Glutamatergic neuron (in vitro differentiated cells): ENCODE results near the gene SORT1. TPM values are rescaled to one million over a fixed set of nuclear protein-coding genes. Genes with fewer than 3 reads are reported as not detected.
"Not testable (repeated sequence)": the region's sequence is repeated elsewhere in the genome, so short reads cannot be mapped to it uniquely, and the experiment has no call there.

Experiments
- DNase-seq: peaks from one replicate; pipeline ENCODE4 v3.0.0; 2022
- H3K27ac Mint-ChIP-seq: one replicate; pipeline ENCODE4 v1.8.0; 2020; ENCODE audit warnings: mild to moderate bottlenecking, mixed read lengths, inconsistent platforms; ENCODE audit not compliant: unreplicated experiment
- H3K27me3 Mint-ChIP-seq: one replicate; pipeline ENCODE4 v1.8.0; 2020; ENCODE audit warnings: mild to moderate bottlenecking, moderate library complexity, mixed read lengths, inconsistent platforms; ENCODE audit not compliant: unreplicated experiment
- H3K36me3 Mint-ChIP-seq: one replicate; pipeline ENCODE4 v1.8.0; 2020; ENCODE audit warnings: mild to moderate bottlenecking, mixed read lengths, inconsistent platforms; ENCODE audit not compliant: unreplicated experiment
- H3K4me1 Mint-ChIP-seq: one replicate; pipeline ENCODE4 v1.8.0; 2020; ENCODE audit warnings: mild to moderate bottlenecking, low read depth, mixed read lengths, inconsistent platforms; ENCODE audit not compliant: unreplicated experiment
- H3K4me3 Mint-ChIP-seq: one replicate; pipeline ENCODE4 v1.8.0; 2020; ENCODE audit warnings: mild to moderate bottlenecking, mixed read lengths, inconsistent platforms; ENCODE audit not compliant: unreplicated experiment
- H3K9me3 Mint-ChIP-seq: one replicate; pipeline ENCODE4 v1.8.0; 2020; ENCODE audit warnings: mild to moderate bottlenecking, moderate library complexity, mixed read lengths, inconsistent platforms; ENCODE audit not compliant: unreplicated experiment
- total RNA-seq: library from RNA; stranded (reverse); fragmentation: NEBNext Ultra II Directional; extraction: Animal tissue kit (Norgen Biotek cat#: 25700); gene quantifications from one replicate; pipeline ENCODE4 v1.2.1, GENCODE V29; 2021; ENCODE audit not compliant: unreplicated experiment
- TF ChIP-seq, protein P1 (sequence below): fragments of 200-600 bp; sonication (generic); IDR thresholded peaks from one replicate; pipeline ENCODE4 v1.5.0; 2021; ENCODE audit not compliant: partially characterized antibody, unreplicated experiment

Gene SORT1
- total RNA-seq, 1 donor from 2014 or later, result 53.2 TPM

DNA sequence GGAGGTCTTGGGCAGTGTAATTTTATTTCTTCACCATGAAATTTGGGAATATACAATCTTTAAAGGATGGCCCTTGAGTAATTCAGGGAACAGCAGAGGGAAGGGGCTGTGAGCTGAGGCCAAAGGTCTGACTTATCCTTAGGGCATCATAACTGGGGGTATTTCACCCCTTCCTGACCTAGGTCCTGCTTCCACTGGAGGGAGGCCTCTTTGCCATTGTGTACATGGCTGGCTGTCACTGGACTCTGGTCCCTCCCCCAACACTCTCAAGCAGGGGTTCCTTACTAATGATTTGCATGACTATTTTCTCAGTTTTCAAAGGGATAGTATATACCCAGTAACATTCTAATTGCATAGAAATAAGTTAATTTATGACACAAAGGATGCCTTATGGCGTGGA is 107.6 kb downstream of the SORT1 start:
- no peak for DNase-seq
- peaks cover 6% of the 10 kb centered on the region for H3K27me3 Mint-ChIP-seq
- no peak overlapping the region for H3K27ac Mint-ChIP-seq
- H3K4me1 Mint-ChIP-seq, result peaks cover 8% of the 10 kb centered on the region
- peaks cover 5% of the 10 kb centered on the region for H3K9me3 Mint-ChIP-seq
- no peak overlapping the region for H3K4me3 Mint-ChIP-seq
- TF ChIP-seq, protein P1, sequence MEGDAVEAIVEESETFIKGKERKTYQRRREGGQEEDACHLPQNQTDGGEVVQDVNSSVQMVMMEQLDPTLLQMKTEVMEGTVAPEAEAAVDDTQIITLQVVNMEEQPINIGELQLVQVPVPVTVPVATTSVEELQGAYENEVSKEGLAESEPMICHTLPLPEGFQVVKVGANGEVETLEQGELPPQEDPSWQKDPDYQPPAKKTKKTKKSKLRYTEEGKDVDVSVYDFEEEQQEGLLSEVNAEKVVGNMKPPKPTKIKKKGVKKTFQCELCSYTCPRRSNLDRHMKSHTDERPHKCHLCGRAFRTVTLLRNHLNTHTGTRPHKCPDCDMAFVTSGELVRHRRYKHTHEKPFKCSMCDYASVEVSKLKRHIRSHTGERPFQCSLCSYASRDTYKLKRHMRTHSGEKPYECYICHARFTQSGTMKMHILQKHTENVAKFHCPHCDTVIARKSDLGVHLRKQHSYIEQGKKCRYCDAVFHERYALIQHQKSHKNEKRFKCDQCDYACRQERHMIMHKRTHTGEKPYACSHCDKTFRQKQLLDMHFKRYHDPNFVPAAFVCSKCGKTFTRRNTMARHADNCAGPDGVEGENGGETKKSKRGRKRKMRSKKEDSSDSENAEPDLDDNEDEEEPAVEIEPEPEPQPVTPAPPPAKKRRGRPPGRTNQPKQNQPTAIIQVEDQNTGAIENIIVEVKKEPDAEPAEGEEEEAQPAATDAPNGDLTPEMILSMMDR, result no peak
- no peaks in the 10 kb centered on the region for H3K36me3 Mint-ChIP-seq

DNA sequence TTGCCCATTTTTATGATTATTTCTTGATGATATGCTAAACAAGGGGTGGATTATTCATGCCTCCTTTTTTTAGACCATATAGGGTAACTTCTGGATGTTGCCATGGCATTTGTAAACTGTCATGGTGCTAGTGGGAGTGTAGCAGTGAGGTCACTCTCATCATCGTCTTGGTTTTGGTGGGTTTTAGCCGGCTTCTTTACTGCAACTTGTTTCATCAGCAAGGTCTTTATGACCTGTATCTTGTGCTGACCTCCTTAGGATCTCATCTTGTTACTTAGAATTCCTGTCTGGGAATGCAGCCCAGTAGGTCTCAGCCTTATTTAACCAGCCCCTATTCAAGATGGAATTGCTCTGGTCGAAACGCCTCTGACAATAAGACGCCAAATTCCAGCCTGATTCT is 111.0 kb downstream of the SORT1 start:
- not testable (repeated sequence) for H3K27ac Mint-ChIP-seq, H3K4me3 Mint-ChIP-seq, DNase-seq, H3K36me3 Mint-ChIP-seq, H3K27me3 Mint-ChIP-seq
- H3K9me3 Mint-ChIP-seq, result peaks cover 11% of the 10 kb centered on the region
- peaks cover 14% of the 10 kb centered on the region for H3K4me1 Mint-ChIP-seq

DNA sequence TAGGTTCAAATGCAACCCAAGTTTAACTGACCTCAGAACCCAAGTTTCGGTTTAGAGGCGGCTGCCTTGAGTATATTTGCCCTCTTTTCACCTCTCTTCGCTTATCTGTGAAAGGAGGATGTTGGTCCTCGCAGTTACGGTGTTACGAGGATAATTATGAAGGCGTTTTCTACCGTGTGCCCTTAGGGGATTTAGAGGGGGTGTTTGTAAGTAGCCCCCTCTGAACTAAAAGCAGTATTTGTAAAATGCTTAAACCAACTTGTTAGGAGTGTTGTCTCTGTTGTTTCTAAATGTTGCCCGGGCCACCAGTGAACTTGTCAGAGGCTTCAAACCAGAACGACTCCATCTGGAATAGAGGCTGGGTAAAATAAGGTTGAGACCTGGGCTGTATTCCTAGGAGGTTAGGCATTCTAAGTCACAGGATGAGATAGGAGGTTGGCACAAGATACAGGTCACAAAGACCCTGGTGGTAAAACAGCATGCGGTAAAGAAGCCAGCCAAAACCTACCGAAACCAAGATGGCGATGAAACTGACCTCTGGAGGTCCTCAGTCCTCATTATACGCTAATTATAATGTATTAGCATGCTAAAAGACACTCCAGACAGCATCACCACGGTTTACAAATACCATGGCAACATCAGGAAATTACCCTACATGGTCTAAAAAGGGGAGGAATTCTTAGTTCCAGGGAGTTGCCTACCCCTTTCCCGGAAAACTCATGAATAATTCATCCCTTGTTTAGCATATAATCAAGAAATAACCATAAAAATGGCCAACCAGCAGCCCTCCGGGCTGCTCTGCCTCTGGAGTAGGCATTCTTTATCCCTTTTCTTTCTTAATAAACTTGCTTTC is 113.7 kb downstream of the SORT1 start:
- no peaks in the 10 kb centered on the region for H3K36me3 Mint-ChIP-seq
- no peak for DNase-seq

DNA sequence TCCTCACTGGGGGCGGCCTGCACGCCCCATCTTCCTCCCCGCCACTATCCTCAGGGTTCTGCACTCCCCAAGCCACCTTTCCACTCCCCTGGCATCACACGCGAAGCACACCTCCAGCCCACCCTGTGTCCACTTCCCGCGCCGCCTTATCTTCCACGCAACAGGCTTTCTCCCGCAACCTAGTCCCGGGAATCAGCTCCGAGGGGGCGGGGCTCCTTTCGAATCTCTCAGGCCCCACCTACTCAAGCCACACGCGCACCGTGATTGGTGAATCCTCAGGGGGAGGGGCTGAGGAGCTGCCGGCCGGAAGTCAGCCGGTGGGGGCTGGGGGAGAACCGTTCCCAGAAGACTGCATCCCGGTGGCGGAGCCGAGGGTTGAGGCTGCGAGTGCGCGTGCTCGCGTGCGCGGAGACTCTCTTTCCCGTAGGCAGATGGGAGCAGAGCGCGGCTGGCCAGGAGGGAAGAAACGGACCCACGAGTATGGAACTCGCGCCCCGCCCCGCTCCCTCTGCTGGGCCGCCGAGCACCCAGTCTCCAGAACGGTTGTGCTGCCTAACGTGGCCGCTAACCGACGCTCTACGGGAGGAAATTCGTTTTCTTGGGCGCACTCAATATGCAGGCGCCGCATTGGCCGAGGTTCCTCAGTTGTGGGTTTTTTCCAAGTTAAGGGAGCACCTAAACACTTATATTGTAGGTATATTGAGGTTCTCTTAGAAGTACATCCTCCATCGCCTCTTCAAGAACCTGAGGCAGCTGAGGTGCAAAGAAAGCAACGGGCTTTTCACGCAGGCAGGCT is 114.6 kb downstream of the SORT1 start, which contains the start of gene PSRC1:
PSRC1 (minus strand) TSS at position 194 of the 796 bp plus-strand sequence.
- DNase-seq, result peak; percentile 96
- H3K27me3 Mint-ChIP-seq, result peaks cover 13% of the 10 kb centered on the region
- peaks cover 9% of the 10 kb centered on the region for H3K9me3 Mint-ChIP-seq
- H3K27ac Mint-ChIP-seq, result peak within 1 kb of the TSS; percentile 86
- no peaks in the 10 kb centered on the region for H3K36me3 Mint-ChIP-seq
- peaks cover 18% of the 10 kb centered on the region for H3K4me1 Mint-ChIP-seq
- TF ChIP-seq, protein P1, result peak; percentile 20
- H3K4me3 Mint-ChIP-seq, result peak within 1 kb of the TSS; percentile 100

More for the DNA sequence above, 113.7 kb downstream of the SORT1 start:
- Mint-ChIP-seq H3K27ac (peak overlapping the region; percentile 91), H3K27me3 (peaks cover 13% of the 10 kb centered on the region), H3K4me1 (peaks cover 18% of the 10 kb centered on the region), H3K4me3 (peak overlapping the region; percentile 100), H3K9me3 (peaks cover 9% of the 10 kb centered on the region)
- TF ChIP-seq, protein P1, result no peak

DNA sequence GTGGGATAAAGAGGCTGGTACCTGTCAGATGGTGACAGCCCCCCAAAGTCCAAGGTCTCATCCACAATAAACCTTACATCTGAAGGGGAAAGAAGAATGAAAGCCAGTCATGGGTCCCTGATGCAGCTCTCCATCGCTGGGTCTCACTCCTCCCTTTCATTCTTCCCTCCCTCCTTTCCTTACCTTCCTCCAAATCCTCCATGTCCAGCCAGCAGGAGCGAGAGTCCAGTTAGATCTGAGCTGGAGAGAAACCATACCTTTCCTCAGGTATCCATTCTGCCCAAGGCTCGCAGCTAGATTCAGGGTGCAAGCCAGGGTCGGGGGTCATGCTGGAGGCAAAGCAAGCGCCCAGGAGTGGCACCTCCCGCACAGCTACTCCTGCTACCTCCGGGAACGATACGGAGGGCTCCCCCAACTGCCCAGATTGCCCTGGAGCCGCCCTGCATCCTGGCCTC is 115.2 kb downstream of the SORT1 start:
- DNase-seq, result no peak
- Mint-ChIP-seq H3K27me3 (peaks cover 13% of the 10 kb centered on the region), H3K9me3 (peaks cover 9% of the 10 kb centered on the region), H3K36me3 (no peaks in the 10 kb centered on the region), H3K4me3 (peak overlapping the region; percentile 100), H3K4me1 (peaks cover 18% of the 10 kb centered on the region), H3K27ac (peak overlapping the region; percentile 86)
- TF ChIP-seq, protein P1, result no peak
